Aorta (tissue), 5 donors: ENCODE measurements around the gene ZNF235. TPM values are rescaled to one million over a fixed set of nuclear protein-coding genes. Genes with fewer than 3 reads are reported as not detected.

Experiments
- ATAC-seq: fragments of 200-7000 bp; cut with Tn5 transposase; one replicate; pipeline ENCODE4 v1.9.1; 2022; ENCODE audit warnings: moderate library complexity; ENCODE audit not compliant: low FRiP score
- DNase-seq, 2 donors: peaks; one replicate each; pipeline ENCODE4 v3.0.0-alpha.2; 2020
- H3K27ac ChIP-seq, 2 donors: one replicate each; pipeline ENCODE4 v1.5.1; 2013; ENCODE audit warnings: low read length in 2 of 2, mild to moderate bottlenecking in 2 of 2, moderate library complexity in 2 of 2, control low read depth in 1 of 2, inconsistent platforms in 1 of 2, low read depth in 1 of 2
- H3K27me3 ChIP-seq, 2 donors: one replicate each; pipeline ENCODE4 v1.6.1; 2013; ENCODE audit warnings: control low read depth in 1 of 2, low read length in 1 of 2, mild to moderate bottlenecking in 1 of 2, moderate library complexity in 1 of 2; ENCODE audit not compliant: insufficient read depth in 2 of 2, control insufficient read depth in 1 of 2
- H3K36me3 ChIP-seq, 2 donors: one replicate each; pipeline ENCODE4 v1.6.1; 2013; ENCODE audit warnings: control low read depth in 1 of 2, low read length in 1 of 2, mild to moderate bottlenecking in 1 of 2; ENCODE audit not compliant: insufficient read depth in 2 of 2, control insufficient read depth in 1 of 2
- H3K4me1 ChIP-seq, 2 donors: one replicate each; pipeline ENCODE4 v1.6.1; 2013; ENCODE audit warnings: low read length in 2 of 2, control low read depth in 1 of 2, mild to moderate bottlenecking in 1 of 2, moderate library complexity in 1 of 2; ENCODE audit not compliant: insufficient read depth in 2 of 2, control insufficient read depth in 1 of 2
- H3K4me3 ChIP-seq, 2 donors: one replicate each; pipeline ENCODE4 v1.5.1; 2013; ENCODE audit warnings: low read length in 2 of 2, control low read depth in 1 of 2, mild to moderate bottlenecking in 1 of 2
- H3K9me3 ChIP-seq: one replicate; pipeline ENCODE4 v1.6.1; 2013; ENCODE audit warnings: mild to moderate bottlenecking, low read length; ENCODE audit not compliant: control insufficient read depth
- WGBS, 2 donors: extraction: QIAGEN DNeasy Blood & Tissue Kit; methylation state at CpG; one replicate each; pipeline ENCODE4 v1.1.7; 2013; 5-methylcytosine and 5-hydroxymethylcytosine counted together
- intact Hi-C, 2 donors: fragments of 100-400 bp; cut with DNase I; formaldehyde crosslinking; loops; one replicate each; pipeline versions ENCODE4 v1.14.2 to v1.15.0; 2022
- polyA plus RNA-seq, 2 donors: library from polyadenylated mRNA; stranded (reverse); fragments of 200-250 nt; gene quantifications; one replicate each; pipeline ENCODE4 v1.2.3, GENCODE V29; 2013
- total RNA-seq, 2 donors: library from RNA; stranded (reverse); fragmentation: NEBNext Ultra II Directional; extraction: Animal tissue kit (Norgen Biotek cat#: 25700); gene quantifications; one replicate each; pipeline ENCODE4 v1.2.1, GENCODE V29; 2021
- donor health status: healthy with polysubstance abuse.
- donor health status: Bipolar disorder and iron deficiency.
- donor health status: DM: no; HTN: no; CAD: no.
- donor health status: DM: no; HTN: no; CAD: no.
- donor health status: DM: yes; HTN: yes; CAD: no.

The ZNF235 gene
- total and polyA plus RNA-seq, 4 donors = 2.3 to 11.0 (median 4.6) TPM

- WGBS, 2 donors = 98 to 99% methylated on average over 8 of the region's 8 CpGs
- ATAC-seq (no peak), DNase-seq (no peak)
- Histone ChIP-seq H3K4me3 (peak overlapping the region in 1 of 2 donors; percentile 0), H3K4me1 (no peaks in the 10 kb centered on the region), H3K27me3 (peaks cover 0 to 2% of the 10 kb centered on the region in 2 donors), H3K36me3 (peaks cover 26 to 48% of the 10 kb centered on the region in 2 donors), H3K9me3 (peaks cover 31% of the 10 kb centered on the region), H3K27ac (no peak overlapping the region)
- intact Hi-C loops = no loop called here
Observed at GRCh38 chr19:44236384-44236783, 68.4 kb downstream of the ZNF235 start.

Other genes starting within 250 kb of the ZNF235 start
- gene ZNF284, start 232.9 kb downstream of the ZNF235 start, total RNA-seq = 1 to 10 TPM; 2.7 to 3.7 TPM
- gene ZNF284, start 232.9 kb downstream of the ZNF235 start, polyA plus RNA-seq = 1 to 10 TPM; 1.0 to 2.0 TPM
- gene ZNF224, start 210.7 kb downstream of the ZNF235 start, total RNA-seq = 10 to 100 TPM; 27.3 to 42.2 TPM
- gene ZNF224, start 210.7 kb downstream of the ZNF235 start, polyA plus RNA-seq = 10 to 100 TPM in 1 of 2 donors, 1 to 10 TPM in 1; 4.8 to 40.3 TPM
- gene ZNF225, start 191.6 kb downstream of the ZNF235 start, total RNA-seq = 1 to 10 TPM; 4.5 to 8.8 TPM
- gene ZNF225, start 191.6 kb downstream of the ZNF235 start, polyA plus RNA-seq = 1 to 10 TPM in 1 of 2 donors, under 1 TPM in 1; 0.50 to 2.6 TPM
- gene ZNF234, start 163.5 kb downstream of the ZNF235 start, total RNA-seq = 10 to 100 TPM in 1 of 2 donors, 1 to 10 TPM in 1; 9.6 to 18.5 TPM
- gene ZNF234, start 163.5 kb downstream of the ZNF235 start, polyA plus RNA-seq = 1 to 10 TPM; 2.3 to 2.5 TPM
- 10 to 100 TPM; 15.8 to 23.6 TPM for gene ZNF226, start 139.9 kb downstream of the ZNF235 start, total RNA-seq
- gene ZNF226, start 139.9 kb downstream of the ZNF235 start, polyA plus RNA-seq = 10 to 100 TPM in 1 of 2 donors, 1 to 10 TPM in 1; 9.5 to 28.2 TPM
- 10 to 100 TPM; 17.9 to 27.5 TPM for gene ZNF227, start 92.5 kb downstream of the ZNF235 start, total RNA-seq
- 1 to 10 TPM; 5.0 to 6.6 TPM for gene ZNF227, start 92.5 kb downstream of the ZNF235 start, polyA plus RNA-seq
- under 1 TPM; 0.19 to 0.36 TPM for gene ZNF233, start 45.1 kb downstream of the ZNF235 start, total RNA-seq
- gene ZNF233, start 45.1 kb downstream of the ZNF235 start, polyA plus RNA-seq = under 1 TPM; 0.67 to 0.75 TPM
- 1 to 10 TPM; 4.9 to 8.0 TPM for gene ZNF112, start 51.7 kb upstream of the ZNF235 start, total RNA-seq
- 1 to 10 TPM; 1.9 to 2.9 TPM for gene ZNF112, start 51.7 kb upstream of the ZNF235 start, polyA plus RNA-seq
- 1 to 10 TPM in 1 of 2 donors, under 1 TPM in 1; 0.84 to 3.1 TPM for gene ZNF285, start 96.6 kb upstream of the ZNF235 start, total RNA-seq
- gene ZNF285, start 96.6 kb upstream of the ZNF235 start, polyA plus RNA-seq = 1 to 10 TPM in 1 of 2 donors, under 1 TPM in 1; 0.25 to 1.5 TPM
- 1 to 10 TPM; 5.4 to 7.4 TPM for gene ZNF229, start 143.4 kb upstream of the ZNF235 start, total RNA-seq
- gene ZNF229, start 143.4 kb upstream of the ZNF235 start, polyA plus RNA-seq = 1 to 10 TPM in 1 of 2 donors, under 1 TPM in 1; 0.75 to 1.6 TPM
- 1 to 10 TPM; 4.2 to 7.7 TPM for gene ZNF180, start 195.5 kb upstream of the ZNF235 start, total RNA-seq
- gene ZNF180, start 195.5 kb upstream of the ZNF235 start, polyA plus RNA-seq = 1 to 10 TPM; 2.6 to 3.3 TPM
- gene CEACAM20, start 224.7 kb upstream of the ZNF235 start, total RNA-seq = not detected
- gene CEACAM20, start 224.7 kb upstream of the ZNF235 start, polyA plus RNA-seq = under 1 TPM in 1 of 2 donors, not detected in 1; 0.63 TPM